Fibroblast of skin of abdomen (primary cell): ENCODE results near the gene FAM20B.
A peak's percentile ranks its signal among the peaks of the same experiment; 100 is the strongest.

Source experiments
- DNase-seq: peaks from one replicate; pipeline ENCODE4 v3.0.0-alpha.2; 2013

Gene FAM20B

DNA sequence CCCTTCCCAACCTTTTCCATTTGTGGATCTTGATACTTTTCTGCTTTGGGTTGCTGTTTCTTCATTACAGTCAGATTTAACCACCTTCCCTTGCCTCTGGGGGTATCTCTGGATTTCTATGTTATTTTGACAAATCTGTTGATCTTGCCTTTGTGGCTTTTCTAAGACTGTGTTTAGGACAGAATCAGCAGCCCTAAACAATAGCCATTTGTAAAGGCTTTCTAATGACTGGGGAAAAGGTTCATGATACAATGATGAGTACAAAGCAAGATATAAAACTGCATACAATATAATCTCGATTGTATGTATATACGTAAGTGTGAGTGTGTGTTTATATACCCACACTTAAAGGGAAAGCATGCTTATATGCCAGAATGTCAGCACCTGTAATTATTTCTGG is 27.8 kb downstream of the FAM20B start:
- no peak for DNase-seq

DNA sequence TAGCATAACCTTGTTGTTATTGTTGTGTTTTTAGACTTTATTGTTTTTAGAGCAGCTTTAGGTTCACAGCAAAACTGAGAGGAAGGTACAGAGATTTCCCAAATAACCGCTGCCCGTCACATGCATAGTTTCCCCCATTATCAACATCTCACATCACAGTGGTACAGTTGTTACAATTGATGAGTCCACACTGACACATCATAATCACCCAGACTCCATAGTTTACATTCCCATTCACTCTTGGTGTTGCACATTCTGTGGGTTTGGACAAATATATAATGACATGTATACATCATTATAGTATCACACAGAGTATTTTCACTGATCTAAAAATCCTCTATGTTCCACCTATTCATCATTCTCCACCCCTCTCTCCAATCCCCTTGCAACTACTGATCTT is 30.2 kb downstream of the FAM20B start:
- DNase-seq: peak; percentile 42

DNA sequence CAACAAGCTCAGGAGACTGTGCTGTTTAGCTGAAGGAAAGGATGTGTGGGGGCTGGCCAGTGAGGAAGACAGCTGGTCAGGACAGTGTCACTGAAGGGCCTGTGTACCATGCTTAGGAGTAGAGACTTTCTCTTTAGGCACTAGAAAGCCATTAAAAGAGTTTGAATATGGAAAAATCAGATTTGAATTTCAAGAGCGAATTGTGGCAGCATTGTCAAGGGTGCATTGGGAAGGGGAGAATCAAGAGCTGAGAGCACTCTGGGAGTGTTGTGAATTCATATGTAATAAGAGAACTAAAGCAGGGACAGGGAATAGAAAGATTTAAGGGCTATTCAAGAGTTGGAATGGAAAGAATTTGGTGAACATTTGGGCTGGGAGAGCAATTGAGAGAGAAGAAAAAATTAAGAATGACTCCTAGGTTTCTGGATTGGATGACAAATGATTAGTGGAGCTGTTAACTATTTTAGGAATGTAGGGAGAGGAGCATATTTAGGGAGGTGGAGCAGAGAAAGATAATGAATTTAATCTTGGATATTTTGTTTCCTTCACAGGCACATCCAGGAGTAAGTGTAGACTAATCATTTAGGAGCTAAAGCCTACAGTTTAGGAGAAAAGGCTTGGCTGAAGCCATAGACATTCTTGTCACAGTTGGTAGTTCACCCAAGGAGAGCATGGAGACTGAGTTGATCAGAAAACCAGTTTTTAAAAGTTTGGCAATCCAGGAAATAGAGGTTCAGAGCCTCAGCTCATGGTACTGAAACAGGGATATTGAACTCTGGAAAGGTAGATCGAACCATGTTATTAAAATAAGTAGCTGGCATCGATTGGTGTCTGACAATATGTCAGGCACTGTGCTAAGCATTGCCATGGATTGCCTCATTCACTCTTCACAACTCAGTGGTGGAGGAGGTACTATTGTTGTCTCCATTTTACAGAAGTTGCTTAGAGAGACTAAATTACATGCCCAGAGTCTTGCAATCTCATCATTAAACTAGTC is 33.1 kb downstream of the FAM20B start:
- DNase-seq: peak; percentile 90

DNA sequence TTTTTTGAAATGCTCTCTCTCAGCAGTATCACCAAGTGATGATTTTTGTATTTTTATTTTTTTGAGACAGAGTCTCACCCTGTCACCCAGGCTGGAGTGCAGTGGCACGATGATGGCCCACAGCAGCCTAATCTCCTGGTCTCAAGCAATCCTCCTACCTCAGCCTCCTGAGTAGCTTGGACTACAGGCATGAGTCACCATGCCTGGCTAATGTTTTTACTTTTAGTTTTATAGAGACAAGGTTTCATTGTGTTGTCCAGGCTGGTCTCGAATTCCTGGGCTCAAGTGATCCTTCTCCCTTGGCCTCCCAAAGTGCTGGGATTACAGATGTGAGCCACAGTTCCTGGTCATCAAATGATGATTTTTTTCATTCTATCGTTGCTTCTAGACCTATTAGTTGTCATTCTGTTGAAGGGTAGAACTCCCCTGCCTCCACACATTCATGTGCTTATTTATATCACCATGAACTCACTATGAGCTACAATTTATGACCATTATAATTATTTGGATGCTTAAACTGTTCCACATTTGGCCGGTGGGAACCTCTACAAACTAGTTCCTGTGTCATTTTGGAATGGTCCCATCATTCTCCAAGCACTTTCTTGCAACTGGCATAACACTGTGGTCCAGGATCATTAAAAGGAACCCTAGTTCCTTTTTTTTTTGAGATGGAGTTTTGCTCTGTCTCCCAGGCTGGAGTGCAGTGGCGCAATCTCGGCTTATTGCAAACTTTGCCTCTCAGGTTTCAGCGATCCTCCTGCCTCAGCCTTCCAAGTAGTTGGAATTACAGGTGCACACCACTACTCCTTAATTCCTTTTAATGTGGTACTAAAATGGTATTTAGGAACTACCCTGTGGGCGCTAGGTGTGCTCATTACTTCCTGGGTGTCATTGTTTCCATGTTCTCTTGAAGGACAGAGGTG is 35.9 kb downstream of the FAM20B start:
- DNase-seq: no peak

DNA sequence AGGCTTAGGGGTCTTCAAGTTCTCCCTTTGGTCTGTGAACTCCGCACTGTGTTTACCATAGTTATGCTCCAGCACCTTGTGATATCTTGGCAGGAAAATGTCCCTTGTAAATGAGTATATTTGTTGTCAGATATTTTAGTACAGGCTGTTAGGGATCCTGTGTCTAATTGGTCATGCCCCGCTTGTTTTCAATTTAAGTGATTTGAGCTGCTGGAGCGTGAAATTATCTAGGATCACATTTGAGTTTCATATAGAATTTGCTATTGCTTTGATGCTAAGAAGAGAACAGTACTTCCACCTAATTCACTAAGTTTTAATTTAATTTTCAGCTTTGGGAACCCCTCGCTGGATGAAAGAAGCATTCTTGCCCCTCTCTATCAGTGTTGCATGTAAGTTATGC is 40.8 kb downstream of the FAM20B start:
- DNase-seq: no peak

DNA sequence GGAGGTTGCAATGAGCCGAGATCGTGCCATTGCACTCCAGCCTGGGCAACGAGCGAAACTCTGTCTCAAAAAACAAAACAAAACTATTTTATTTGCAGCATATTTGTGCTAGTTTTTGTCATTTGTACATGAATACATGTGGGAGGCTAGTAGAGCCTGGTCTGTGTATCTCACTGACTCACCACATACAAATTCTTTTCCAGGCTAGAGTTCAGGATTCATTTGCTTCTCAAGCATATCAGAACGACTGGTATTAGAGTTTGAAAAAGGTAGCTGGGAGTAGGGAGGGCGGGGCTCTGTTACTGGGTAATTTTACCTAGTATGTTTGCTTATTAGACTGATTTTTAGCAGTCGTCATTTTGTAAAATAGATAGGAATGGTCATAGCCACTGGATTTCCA is 51.7 kb downstream of the FAM20B start:
- DNase-seq: peak; percentile 20

DNA sequence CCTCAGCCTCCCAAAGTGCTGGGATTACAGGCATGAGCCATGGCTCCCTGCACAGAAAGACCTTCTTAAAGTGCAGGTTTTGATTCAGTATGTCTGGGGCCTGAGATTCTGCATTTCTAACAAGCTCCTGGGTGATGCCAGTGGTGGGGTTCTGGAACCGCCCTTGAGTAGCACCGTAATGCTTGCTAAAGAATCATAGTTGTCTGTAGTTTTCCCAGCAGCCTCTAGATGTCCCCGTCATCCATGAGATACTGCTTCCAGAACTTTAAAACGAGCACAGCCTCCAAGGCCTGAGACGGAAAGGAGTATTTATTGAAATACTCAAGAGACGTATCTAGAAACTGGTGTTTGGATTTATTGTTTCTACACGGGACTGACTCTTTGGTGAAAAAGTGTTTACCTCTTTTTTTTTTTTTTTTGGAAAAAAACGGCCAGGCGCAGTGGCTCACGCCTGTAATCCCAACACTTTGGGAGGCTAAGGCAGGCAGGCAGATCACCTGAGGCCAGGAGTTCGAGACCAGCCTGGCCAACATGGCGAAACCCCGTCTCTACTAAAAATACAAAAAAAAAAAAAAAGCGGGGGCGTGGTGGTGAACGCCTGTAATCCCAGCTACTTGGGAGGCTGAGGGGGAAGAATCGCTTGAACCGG is 53.5 kb downstream of the FAM20B start:
- peak; percentile 76 for DNase-seq

DNA sequence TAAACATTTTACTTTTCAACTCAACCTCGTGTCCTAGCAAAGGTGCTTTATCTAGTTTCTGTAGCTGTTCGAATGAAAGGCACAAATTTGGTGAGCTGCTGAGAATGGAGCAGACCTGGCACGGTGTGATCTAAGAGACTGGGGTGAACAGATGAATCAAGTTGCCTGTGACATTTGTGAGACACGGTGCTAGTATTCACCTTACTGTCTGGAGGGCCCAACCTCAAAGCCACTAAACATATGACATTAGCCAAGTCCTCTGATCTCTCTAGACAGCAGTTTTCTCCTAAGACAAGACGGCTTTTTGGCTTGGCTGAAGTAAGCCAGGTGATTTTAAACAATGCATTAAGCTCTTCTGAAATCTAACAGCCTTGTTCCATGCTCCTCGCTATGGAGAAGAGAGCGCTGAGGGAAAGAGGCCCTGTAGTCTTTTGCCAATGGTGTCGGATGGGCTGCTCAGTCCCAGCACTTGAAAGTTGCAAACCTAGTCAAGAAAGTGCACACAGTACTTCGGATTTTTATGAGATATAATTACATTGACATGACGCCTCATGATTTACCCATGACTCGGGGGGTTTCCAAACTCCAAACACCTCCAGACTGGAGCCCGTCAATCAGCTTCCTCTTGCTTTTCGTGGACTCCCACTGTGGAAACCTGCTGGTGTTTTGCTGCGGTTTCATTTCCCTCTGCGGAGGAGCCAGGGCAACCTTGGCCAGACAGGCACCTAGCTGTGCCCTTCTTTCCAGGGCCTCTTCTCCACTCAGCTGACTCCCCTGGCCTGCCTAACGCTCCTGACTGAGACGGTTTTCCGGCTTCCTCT is 55.4 kb downstream of the FAM20B start:
- no peak for DNase-seq

DNA sequence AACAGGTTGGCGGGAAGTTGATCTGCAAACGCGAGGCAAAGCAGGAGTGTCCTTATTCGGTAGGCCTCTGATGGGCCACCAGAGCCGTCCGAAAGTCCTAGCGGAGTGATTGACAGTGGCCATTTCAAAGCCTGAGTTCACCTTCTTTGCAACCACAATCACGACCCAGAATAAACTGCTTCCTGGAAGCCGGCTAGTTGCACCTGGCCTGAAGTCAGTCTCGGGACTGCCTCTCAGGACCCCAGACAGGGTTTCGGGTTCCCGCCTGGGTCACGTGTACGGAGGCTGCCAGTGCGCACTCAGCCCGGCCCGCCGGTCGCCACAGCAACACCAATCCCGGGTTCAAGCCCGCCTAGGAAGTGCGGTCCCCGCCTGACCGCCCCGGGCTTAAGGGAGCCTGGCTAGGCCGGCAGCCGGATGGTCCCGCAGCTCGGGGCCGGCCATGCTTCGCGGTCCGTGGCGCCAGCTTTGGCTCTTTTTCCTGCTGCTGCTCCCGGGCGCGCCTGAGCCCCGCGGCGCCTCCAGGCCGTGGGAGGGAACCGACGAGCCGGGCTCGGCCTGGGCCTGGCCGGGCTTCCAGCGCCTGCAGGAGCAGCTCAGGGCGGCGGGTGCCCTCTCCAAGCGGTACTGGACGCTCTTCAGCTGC is 56.1 kb downstream of the FAM20B start, which contains the start of gene TOR3A:
TOR3A (plus strand) TSS at position 384 of the 646 bp plus-strand sequence; CDS start at position 443, 59 bp downstream.
- peak; percentile 86 for DNase-seq

DNA sequence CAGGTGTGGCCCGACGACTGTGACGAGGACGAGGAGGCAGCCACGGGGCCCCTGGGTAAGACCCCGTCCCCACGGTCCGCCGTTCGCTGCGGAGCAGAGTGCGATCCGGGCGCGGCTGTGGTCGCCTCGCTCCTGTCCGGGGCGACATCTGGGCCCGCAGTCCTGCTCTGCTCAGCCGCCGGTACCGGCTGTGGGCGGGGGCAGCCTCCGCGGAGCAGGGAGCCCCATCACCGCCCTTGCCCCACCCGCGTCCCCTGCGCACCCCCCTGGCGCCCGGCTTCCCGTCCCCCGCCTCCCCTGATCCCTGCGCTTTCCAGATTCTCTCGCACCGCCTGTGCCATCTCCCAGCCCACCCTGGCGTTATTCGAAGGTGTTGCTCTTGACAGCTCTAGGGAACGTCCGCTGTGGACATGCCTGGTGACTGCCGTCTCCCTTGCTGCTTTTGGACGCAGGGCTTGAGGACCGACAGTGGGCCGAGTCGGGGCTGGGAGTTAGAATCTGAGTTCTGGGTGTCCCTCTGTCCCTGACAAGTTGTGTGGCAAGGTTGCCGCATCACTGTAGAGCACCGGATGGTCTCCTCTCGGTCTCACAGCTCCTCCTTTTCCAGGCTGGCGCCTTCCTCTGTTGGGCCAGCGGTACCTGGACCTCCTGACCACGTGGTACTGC is 56.8 kb downstream of the FAM20B start:
- DNase-seq: no peak

DNA sequence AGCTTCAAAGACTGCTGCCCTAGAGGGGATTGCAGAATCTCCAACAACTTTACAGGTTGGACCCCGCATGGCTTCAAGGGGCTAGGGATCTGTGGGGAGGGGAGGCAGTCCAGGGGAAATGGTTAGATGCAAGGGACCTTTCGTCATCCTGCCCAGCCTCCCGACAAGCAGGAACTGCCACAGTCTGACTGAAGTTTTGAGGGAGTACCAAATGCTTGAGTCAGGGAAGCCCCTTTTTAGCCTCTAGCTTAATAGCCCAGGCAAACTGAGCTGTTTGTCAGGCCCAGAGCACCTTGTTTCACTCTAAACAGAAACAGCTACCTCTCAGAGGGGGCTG is 57.3 kb downstream of the FAM20B start:
- DNase-seq: peak; percentile 31

DNA sequence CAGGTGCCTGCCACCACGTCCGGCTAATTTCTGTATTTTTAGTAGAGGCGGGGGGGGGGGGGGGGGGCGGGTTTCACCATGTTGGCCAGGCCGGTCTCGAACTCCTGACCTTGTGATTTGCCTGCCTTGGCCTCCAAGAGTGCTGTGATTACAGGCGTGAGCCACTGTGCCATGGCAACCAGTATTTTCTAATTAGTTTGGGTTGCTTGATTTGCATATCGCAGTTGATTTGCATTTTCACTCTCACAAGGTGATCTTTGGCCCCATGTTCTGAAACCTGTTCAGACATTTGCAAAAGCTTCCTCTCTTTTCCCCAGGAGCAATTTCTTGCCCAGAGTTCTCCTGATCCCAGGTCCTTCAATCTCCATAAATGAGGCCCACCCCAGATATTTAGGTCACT is 57.8 kb downstream of the FAM20B start:
- no peak for DNase-seq

DNA sequence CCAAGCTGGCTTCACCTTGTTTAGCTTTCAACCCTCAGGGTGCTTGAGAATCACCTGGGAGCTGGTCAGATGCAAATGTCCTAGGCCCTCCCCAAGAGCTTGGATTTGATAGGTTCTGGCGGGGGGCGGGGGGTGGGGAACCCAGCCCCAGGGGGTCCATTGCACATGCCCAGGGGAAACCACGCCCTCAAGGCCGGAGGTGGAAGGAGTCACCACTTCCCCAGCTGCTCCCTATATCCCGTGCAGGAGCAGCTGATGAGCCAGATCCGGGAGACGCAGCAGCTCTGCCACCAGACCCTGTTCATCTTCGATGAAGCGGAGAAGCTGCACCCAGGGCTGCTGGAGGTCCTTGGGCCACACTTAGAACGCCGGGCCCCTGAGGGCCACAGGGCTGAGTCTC is 62.0 kb downstream of the FAM20B start:
- peak; percentile 17 for DNase-seq

DNA sequence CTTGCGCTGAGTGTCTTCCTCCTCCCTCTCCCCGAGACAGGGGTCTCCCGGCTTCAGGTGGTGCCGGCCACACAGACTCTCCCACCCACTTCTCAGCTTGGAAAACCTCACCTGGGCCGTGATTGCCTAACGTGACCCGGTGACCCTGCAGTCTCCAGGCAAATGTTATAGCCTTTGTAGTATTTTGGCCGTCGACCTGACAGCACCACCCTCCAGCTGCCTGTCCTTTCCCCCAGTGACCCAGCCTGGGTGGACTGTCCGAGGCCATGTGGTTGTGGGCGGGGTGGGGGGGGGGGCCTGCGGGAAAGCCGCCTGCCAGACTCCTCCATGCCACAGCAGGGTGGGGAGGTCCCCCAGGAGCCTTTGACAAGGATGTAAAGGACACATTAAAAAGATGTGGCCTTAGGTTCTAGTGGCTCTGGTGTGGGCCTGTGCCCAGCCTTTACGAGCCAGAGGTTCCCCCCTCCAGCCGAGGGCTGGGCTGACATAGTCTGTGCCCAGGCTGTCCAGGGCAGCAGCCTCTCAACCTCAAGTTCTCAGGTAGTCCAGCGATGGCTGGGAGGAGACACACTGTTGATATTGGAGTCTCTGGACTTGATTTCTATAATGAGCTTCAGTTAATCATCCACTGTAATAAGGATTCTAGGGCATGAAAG is 64.3 kb downstream of the FAM20B start:
- no peak for DNase-seq

DNA sequence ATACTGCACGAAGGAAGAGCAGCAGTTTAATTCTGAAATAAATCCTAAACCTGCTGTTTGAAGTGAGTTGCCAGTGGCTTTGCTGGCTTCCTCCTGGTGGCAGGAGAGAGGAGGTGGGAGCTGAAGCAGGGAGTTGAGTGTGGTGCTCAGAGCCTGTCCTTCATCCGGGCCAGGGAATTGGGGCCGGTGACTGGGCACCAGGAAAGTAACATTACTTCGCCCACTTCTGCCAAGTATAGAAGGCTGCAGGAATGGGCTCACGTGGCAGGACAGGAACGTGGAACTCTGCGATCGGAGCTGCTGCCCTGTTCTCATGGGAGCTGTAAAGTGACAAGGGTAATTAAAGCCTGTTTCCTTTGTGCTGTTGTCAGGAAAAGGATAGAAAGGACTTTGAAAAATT is 64.8 kb downstream of the FAM20B start:
- DNase-seq: no peak

DNA sequence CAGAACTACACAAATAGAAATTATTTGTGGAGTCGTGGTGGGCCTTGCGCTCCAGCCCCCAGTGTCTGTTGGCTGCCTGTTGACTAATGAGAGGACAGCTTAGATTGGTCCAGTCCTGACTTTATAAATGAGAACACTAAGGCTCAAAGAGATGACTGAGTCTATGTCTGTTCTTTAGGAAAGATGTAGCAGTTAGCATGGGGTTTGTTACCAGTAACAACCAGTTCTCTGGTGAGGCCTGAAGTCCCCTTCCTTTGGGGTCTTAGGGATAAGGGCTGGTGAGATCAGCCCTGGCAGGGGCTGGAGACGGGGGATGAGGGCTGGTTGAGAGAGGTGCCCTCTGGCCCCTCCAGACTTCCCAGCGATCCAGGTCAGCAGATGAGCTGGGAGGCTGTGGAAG is 65.2 kb downstream of the FAM20B start:
- no peak for DNase-seq

DNA sequence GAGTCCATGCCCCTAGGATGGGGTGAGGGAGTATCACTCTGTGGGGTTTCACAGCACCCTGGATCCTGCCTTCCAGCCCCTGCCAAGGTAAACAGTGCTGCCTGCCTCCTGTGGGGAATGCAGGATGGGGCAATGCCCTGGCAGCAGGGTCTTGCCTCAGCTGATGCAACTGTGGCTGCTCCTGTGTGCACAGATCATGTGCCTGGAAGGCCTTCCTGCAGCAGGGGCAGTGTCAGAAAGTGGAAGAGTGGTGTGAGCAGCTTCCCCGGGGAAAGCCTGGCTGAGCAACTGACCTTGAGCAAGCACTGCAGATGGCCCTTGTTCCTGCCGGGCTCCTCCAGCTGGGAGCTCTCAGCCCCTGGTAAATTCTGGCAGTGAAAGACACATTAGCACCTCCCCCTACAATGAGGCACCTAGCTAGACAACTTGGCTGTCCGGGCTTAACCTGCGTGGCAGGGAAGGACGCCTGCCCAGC is 66.0 kb downstream of the FAM20B start:
- DNase-seq: peak; percentile 45

DNA sequence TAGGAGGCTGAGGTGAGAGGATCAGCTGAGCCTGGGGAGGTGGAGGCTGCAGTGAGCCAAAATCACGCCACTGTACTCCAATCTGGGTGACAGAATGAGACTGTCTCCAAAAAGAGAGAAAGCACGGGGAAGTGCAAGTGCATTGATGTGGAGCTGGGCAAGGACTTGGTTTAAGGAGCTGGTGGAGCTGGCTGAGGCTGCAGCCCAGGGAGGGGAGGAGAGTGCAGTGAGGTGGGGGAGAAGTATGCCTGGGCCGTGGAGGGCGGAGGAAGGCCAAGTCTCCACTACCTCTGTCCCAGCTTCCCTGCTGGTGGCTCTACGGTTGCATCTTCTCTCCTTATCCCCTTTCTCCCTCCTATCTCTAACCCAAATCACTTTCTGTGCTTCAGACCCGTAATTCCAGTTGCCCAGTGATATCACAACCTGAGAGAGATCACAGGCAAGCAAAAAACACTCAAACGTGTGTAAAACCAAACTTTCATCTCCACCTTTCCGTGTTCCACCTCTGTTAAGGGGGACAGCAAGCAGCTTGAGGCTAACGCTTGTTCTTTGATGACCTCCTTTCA is 67.3 kb downstream of the FAM20B start:
- no peak for DNase-seq

DNA sequence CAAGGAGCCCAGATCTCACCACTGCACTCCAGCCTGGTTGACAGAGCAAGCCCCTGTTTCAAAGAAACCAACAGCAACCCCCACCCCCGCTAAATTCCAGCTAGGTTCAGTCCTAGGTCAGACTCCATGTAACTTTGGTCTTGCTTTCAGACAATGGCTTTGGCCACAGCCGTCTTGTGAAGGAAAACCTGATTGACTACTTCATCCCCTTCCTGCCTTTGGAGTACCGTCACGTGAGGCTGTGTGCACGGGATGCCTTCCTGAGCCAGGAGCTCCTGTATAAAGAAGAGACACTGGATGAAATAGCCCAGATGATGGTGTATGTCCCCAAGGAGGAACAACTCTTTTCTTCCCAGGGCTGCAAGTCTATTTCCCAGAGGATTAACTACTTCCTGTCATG is 69.1 kb downstream of the FAM20B start:
- DNase-seq: no peak

DNA sequence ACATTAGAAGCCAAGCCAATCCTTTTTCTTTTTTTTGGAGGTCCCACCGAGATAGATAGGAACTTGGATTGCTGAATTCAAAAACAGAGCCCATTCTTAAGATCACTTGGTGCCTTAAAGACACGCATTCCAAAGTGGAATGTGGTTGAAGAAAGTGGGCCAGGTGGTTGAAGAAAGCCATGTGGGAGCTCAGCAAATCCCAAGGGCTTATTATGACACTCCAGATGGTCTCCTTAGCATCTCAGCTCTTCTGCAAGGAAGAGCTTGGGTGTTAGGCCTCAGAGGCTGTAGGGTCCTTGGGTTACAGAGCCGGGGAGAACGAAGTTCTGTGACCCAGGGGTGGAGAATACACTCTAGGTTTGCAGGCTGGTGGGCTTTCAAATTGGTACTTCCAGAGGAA is 69.7 kb downstream of the FAM20B start:
- peak; percentile 12 for DNase-seq
